ENCODE data around the gene TLE2. TPM values are rescaled to one million over a fixed set of nuclear protein-coding genes. Genes with fewer than 3 reads are reported as not detected.

The TLE2 gene
- polyA plus RNA-seq, 4 donors, result 3.8 to 66.0 (median 12.3) TPM

DNA sequence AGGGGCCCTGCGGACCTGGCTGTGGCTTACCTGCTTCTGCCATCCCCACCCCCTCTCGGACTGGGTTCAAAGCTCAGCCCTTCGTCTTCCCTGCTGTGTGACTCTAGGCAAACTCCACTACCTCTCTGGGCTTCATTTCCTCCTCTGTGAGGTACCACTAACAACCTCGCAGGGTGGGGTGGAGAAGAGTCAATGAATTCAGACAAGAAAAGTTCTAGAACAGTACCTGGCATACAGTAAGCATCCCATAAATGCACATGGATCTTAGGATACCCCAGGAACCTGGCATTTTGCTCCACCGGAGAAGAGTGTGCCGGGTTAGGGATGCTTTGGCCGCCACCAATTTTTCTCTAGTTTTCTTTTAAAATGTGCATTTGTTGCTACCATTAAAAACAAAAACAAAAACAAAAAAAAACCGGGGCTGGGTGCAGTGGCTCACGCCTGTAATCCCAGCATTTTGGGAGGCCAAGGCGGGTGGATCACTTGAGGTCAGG is 29.8 kb upstream of the TLE2 start:
- Histone ChIP-seq H3K27ac (ENCODE audit: low read depth in 1 of 3, low read length in 2 of 3) (no peak overlapping the region), H3K27me3 (ENCODE audit: control insufficient read depth in 3 of 3, insufficient read depth in 3 of 3, low read length in 3 of 3) (no peaks in the 10 kb centered on the region), H3K4me1 (ENCODE audit: control insufficient read depth in 3 of 3, insufficient read depth in 2 of 3, low read depth in 1 of 3, low read length in 2 of 3) (peaks cover 0 to 52% (median 3%) of the 10 kb centered on the region in 3 donors), H3K9me3 (ENCODE audit: control insufficient read depth in 2 of 2, insufficient read depth in 1 of 2, low read depth in 1 of 2, low read length in 1 of 2) (no peaks in the 10 kb centered on the region), H3K36me3 (ENCODE audit: control insufficient read depth in 3 of 3, insufficient read depth in 2 of 3, low read depth in 1 of 3, low read length in 3 of 3) (peaks cover 18 to 73% (median 20%) of the 10 kb centered on the region in 3 donors), H3K4me3 (ENCODE audit: low read depth in 1 of 3, low read length in 3 of 3) (no peak overlapping the region)
- no peak for FAIRE-seq
- WGBS, 3 donors, result 84 to 86% (median 86%) methylated on average over 10 of the region's 10 CpGs
- DNase-seq, result no peak

- no peaks in the 10 kb centered on the region for H3K9me3 ChIP-seq (ENCODE audit: control insufficient read depth in 2 of 2, insufficient read depth in 1 of 2, low read depth in 1 of 2, low read length in 1 of 2)
- DNase-seq (no peak), FAIRE-seq (no peak)
- H3K36me3 ChIP-seq (ENCODE audit: control insufficient read depth in 3 of 3, insufficient read depth in 2 of 3, low read depth in 1 of 3, low read length in 3 of 3), result peaks cover 18 to 79% (median 20%) of the 10 kb centered on the region in 3 donors
- H3K27me3 ChIP-seq (ENCODE audit: control insufficient read depth in 3 of 3, insufficient read depth in 3 of 3, low read length in 3 of 3), result no peaks in the 10 kb centered on the region
- H3K4me3 ChIP-seq (ENCODE audit: low read depth in 1 of 3, low read length in 3 of 3), result no peak overlapping the region
- WGBS, 3 donors, result 87 to 88% (median 88%) methylated on average over 20 of the region's 20 CpGs
- peaks cover 0 to 50% (median 3%) of the 10 kb centered on the region in 3 donors for H3K4me1 ChIP-seq (ENCODE audit: control insufficient read depth in 3 of 3, insufficient read depth in 2 of 3, low read depth in 1 of 3, low read length in 2 of 3)
- H3K27ac ChIP-seq (ENCODE audit: low read depth in 1 of 3, low read length in 2 of 3), result peak overlapping the region in 1 of 3 donors; percentile 62
Observed at GRCh38 chr19:3058009-3058820, 29.1 kb upstream of the TLE2 start.

- peak overlapping the region in 1 of 3 donors; percentile 62 for H3K27ac ChIP-seq (ENCODE audit: low read depth in 1 of 3, low read length in 2 of 3)
- peaks cover 18 to 87% (median 20%) of the 10 kb centered on the region in 3 donors for H3K36me3 ChIP-seq (ENCODE audit: control insufficient read depth in 3 of 3, insufficient read depth in 2 of 3, low read depth in 1 of 3, low read length in 3 of 3)
- 54 to 78% (median 74%) methylated on average over 26 of the region's 26 CpGs for WGBS, 3 donors
- no peaks in the 10 kb centered on the region for H3K9me3 ChIP-seq (ENCODE audit: control insufficient read depth in 2 of 2, insufficient read depth in 1 of 2, low read depth in 1 of 2, low read length in 1 of 2)
- no peak for DNase-seq
- no peak overlapping the region for H3K4me3 ChIP-seq (ENCODE audit: low read depth in 1 of 3, low read length in 3 of 3)
- FAIRE-seq, result no peak
- peaks cover 0 to 43% (median 3%) of the 10 kb centered on the region in 3 donors for H3K4me1 ChIP-seq (ENCODE audit: control insufficient read depth in 3 of 3, insufficient read depth in 2 of 3, low read depth in 1 of 3, low read length in 2 of 3)
- no peaks in the 10 kb centered on the region for H3K27me3 ChIP-seq (ENCODE audit: control insufficient read depth in 3 of 3, insufficient read depth in 3 of 3, low read length in 3 of 3)
Observed at GRCh38 chr19:3057275-3057714, 28.2 kb upstream of the TLE2 start.

DNA sequence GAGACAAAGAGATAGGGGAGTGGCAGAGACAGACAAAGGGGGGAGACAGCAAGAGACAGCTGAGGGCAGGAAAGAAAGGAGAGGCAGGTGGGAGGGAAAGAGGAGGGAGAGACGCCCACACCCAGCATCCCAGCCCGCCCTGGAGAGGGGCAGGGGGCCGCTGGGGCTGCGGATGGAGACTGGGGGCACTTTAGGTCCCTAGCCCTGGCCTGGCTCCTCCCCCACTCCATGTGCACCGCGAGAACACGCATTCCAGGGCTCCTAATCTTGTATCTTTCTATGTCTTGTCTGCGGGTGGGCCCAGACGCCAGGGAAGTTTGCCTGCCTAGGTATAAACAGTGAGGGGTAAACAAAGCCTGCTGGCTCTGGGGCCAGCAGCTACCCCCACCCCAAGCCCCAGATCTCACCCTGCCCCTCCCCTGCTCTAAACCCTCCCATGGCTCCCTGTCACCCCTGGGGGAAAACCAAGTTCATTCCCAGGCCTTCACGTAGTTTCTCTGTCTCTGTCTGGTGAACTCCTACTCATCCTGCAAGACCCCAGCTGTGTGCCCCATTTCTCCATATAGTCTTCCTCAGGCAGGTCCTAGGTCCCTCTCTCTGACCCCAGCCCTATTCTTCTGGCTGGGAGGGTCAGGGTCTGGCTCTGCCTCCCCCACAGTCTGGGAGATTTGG is 27.5 kb upstream of the TLE2 start:
- Histone ChIP-seq H3K9me3 (ENCODE audit: control insufficient read depth in 2 of 2, insufficient read depth in 1 of 2, low read depth in 1 of 2, low read length in 1 of 2) (no peaks in the 10 kb centered on the region), H3K27me3 (ENCODE audit: control insufficient read depth in 3 of 3, insufficient read depth in 3 of 3, low read length in 3 of 3) (no peaks in the 10 kb centered on the region), H3K4me3 (ENCODE audit: low read depth in 1 of 3, low read length in 3 of 3) (no peak overlapping the region), H3K27ac (ENCODE audit: low read depth in 1 of 3, low read length in 2 of 3) (peak overlapping the region in 1 of 3 donors; percentile 62), H3K4me1 (ENCODE audit: control insufficient read depth in 3 of 3, insufficient read depth in 2 of 3, low read depth in 1 of 3, low read length in 2 of 3) (peaks cover 0 to 43% (median 3%) of the 10 kb centered on the region in 3 donors), H3K36me3 (ENCODE audit: control insufficient read depth in 3 of 3, insufficient read depth in 2 of 3, low read depth in 1 of 3, low read length in 3 of 3) (peaks cover 18 to 90% (median 20%) of the 10 kb centered on the region in 3 donors)
- 50 to 71% (median 62%) methylated on average over 9 to 10 of the region's 10 CpGs for WGBS, 3 donors
- FAIRE-seq (no peak), DNase-seq (no peak)

- no peaks in the 10 kb centered on the region for H3K27me3 ChIP-seq (ENCODE audit: control insufficient read depth in 3 of 3, insufficient read depth in 3 of 3, low read length in 3 of 3)
- peaks cover 0 to 2% of the 10 kb centered on the region in 2 donors for H3K9me3 ChIP-seq (ENCODE audit: control insufficient read depth in 2 of 2, insufficient read depth in 1 of 2, low read depth in 1 of 2, low read length in 1 of 2)
- peaks cover 18 to 87% (median 20%) of the 10 kb centered on the region in 3 donors for H3K36me3 ChIP-seq (ENCODE audit: control insufficient read depth in 3 of 3, insufficient read depth in 2 of 3, low read depth in 1 of 3, low read length in 3 of 3)
- H3K4me1 ChIP-seq (ENCODE audit: control insufficient read depth in 3 of 3, insufficient read depth in 2 of 3, low read depth in 1 of 3, low read length in 2 of 3), result peaks cover 0 to 41% (median 3%) of the 10 kb centered on the region in 3 donors
- peak overlapping the region in 2 of 3 donors; percentile 11 to 25 for H3K27ac ChIP-seq (ENCODE audit: low read depth in 1 of 3, low read length in 2 of 3)
- WGBS, 3 donors, result 28 to 58% (median 44%) methylated on average over 29 to 31 of the region's 31 CpGs
- H3K4me3 ChIP-seq (ENCODE audit: low read depth in 1 of 3, low read length in 3 of 3), result no peak overlapping the region
- FAIRE-seq (no peak), DNase-seq (peak; percentile 59 to 63)
Observed at GRCh38 chr19:3055741-3056416, 26.8 kb upstream of the TLE2 start.

- no peak for FAIRE-seq
- Histone ChIP-seq H3K27me3 (ENCODE audit: control insufficient read depth in 3 of 3, insufficient read depth in 3 of 3, low read length in 3 of 3) (no peaks in the 10 kb centered on the region), H3K9me3 (ENCODE audit: control insufficient read depth in 2 of 2, insufficient read depth in 1 of 2, low read depth in 1 of 2, low read length in 1 of 2) (peaks cover 0 to 2% of the 10 kb centered on the region in 2 donors), H3K4me1 (ENCODE audit: control insufficient read depth in 3 of 3, insufficient read depth in 2 of 3, low read depth in 1 of 3, low read length in 2 of 3) (peaks cover 0 to 35% (median 3%) of the 10 kb centered on the region in 3 donors), H3K4me3 (ENCODE audit: low read depth in 1 of 3, low read length in 3 of 3) (no peak overlapping the region), H3K36me3 (ENCODE audit: control insufficient read depth in 3 of 3, insufficient read depth in 2 of 3, low read depth in 1 of 3, low read length in 3 of 3) (peaks cover 18 to 80% (median 20%) of the 10 kb centered on the region in 3 donors), H3K27ac (ENCODE audit: low read depth in 1 of 3, low read length in 2 of 3) (peak overlapping the region in 2 of 3 donors; percentile 11 to 25)
- 72 to 76% (median 73%) methylated on average over 19 to 20 of the region's 20 CpGs for WGBS, 3 donors
- peak in 1 of 2 donors; percentile 43 for DNase-seq
Observed at GRCh38 chr19:3054972-3055740, 26.1 kb upstream of the TLE2 start.

GRCh38 chr19:3054265-3054971 is 25.3 kb upstream of the TLE2 start:
- peaks cover 0 to 2% of the 10 kb centered on the region in 2 donors for H3K9me3 ChIP-seq (ENCODE audit: control insufficient read depth in 2 of 2, insufficient read depth in 1 of 2, low read depth in 1 of 2, low read length in 1 of 2)
- FAIRE-seq (no peak), DNase-seq (no peak)
- peaks cover 18 to 73% (median 20%) of the 10 kb centered on the region in 3 donors for H3K36me3 ChIP-seq (ENCODE audit: control insufficient read depth in 3 of 3, insufficient read depth in 2 of 3, low read depth in 1 of 3, low read length in 3 of 3)
- 70 to 88% (median 79%) methylated on average over 4 of the region's 4 CpGs for WGBS, 3 donors
- no peak overlapping the region for H3K27ac ChIP-seq (ENCODE audit: low read depth in 1 of 3, low read length in 2 of 3)
- peaks cover 0 to 35% (median 3%) of the 10 kb centered on the region in 3 donors for H3K4me1 ChIP-seq (ENCODE audit: control insufficient read depth in 3 of 3, insufficient read depth in 2 of 3, low read depth in 1 of 3, low read length in 2 of 3)
- no peak overlapping the region for H3K4me3 ChIP-seq (ENCODE audit: low read depth in 1 of 3, low read length in 3 of 3)
- no peaks in the 10 kb centered on the region for H3K27me3 ChIP-seq (ENCODE audit: control insufficient read depth in 3 of 3, insufficient read depth in 3 of 3, low read length in 3 of 3)
